NCI-H82 (cell line): ENCODE results near the gene ATL3.
"Not testable (repeated sequence)": the region's sequence is repeated elsewhere in the genome, so short reads cannot be mapped to it uniquely, and the experiment has no call there.

Source experiments
- DNase-seq: peaks from one replicate; lab custom pipeline; 2025; lab: John Stamatoyannopoulos, UW

The ATL3 gene

GRCh38 chr11:63671322-63672155 lies at the start of gene ATL3:
Gene ATL3, minus strand, starts transcription at chr11:63671376. Its CDS starts 41 bp downstream, at chr11:63671335.
- peak; percentile 89 for DNase-seq

GRCh38 chr11:63720611-63721010 lies 49.4 kb upstream of the ATL3 start:
- DNase-seq, result no peak

GRCh38 chr11:63719987-63720386 lies 48.8 kb upstream of the ATL3 start:
- DNase-seq, result no peak

- DNase-seq, result no peak
Measured at GRCh38 chr11:63719001-63719400, 47.8 kb upstream of the ATL3 start.

- DNase-seq, result no peak
Measured at GRCh38 chr11:63716046-63716445, 44.9 kb upstream of the ATL3 start.

GRCh38 chr11:63713766-63714165 lies 42.6 kb upstream of the ATL3 start:
- DNase-seq, result no peak

- no peak for DNase-seq
Measured at GRCh38 chr11:63711838-63712237, 40.7 kb upstream of the ATL3 start.

- no peak for DNase-seq
Measured at GRCh38 chr11:63710476-63711217, 39.5 kb upstream of the ATL3 start.

- DNase-seq, result no peak
Measured at GRCh38 chr11:63709336-63709884, 38.2 kb upstream of the ATL3 start.

GRCh38 chr11:63708764-63709163 lies 37.6 kb upstream of the ATL3 start:
- no peak for DNase-seq

- DNase-seq, result no peak
Measured at GRCh38 chr11:63705526-63705925, 34.4 kb upstream of the ATL3 start.

GRCh38 chr11:63699896-63700295 lies 28.7 kb upstream of the ATL3 start:
- peak; percentile 39 for DNase-seq

- DNase-seq, result peak; percentile 80
Measured at GRCh38 chr11:63698976-63699733, 28.0 kb upstream of the ATL3 start.

GRCh38 chr11:63694596-63694995 lies 23.4 kb upstream of the ATL3 start:
- no peak for DNase-seq

- no peak for DNase-seq
Measured at GRCh38 chr11:63687845-63688244, 16.7 kb upstream of the ATL3 start.

GRCh38 chr11:63686926-63687325 lies 15.8 kb upstream of the ATL3 start:
- no peak for DNase-seq

GRCh38 chr11:63685158-63685721 lies 14.1 kb upstream of the ATL3 start:
- not testable (repeated sequence) for DNase-seq

GRCh38 chr11:63683133-63683991 lies 12.2 kb upstream of the ATL3 start:
- DNase-seq, result no peak

- DNase-seq, result peak; percentile 53
Measured at GRCh38 chr11:63682066-63683021, 11.2 kb upstream of the ATL3 start.
